Uterine smooth muscle cell (primary cell): ENCODE results near the gene OR51V1. TPM values are rescaled to one million over a fixed set of nuclear protein-coding genes. Genes with fewer than 3 reads are reported as not detected.

Source experiments
- total RNA-seq: library from RNA; depleted of rRNA; stranded (reverse); fragments of >200 nt; gene quantifications from 2 replicates; pipeline ENCODE4 v1.2.3, GENCODE V29; 2014

Gene OR51V1
- total RNA-seq, result not detected in 2 replicates

DNA sequence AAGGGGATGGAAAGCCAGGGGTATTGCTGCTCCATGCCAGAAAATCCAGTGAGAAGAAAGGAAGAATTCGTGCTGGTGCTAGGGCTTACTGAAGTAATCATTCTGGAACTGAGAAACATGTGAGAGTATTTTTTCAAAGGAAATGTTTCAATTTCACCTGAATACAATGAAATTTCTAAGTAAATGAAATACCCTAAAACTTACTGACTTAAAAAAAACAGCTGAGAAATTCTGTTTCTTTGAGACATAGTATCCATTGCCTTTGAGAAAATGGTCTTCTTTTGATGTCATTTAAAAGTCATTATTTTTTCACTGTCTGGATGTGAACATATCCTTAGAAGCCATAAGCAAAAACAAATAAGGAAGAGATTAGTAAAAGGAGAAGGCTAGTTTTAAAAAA, at the start of gene OR51V1:
TSS of gene OR51V1 (minus strand) at position 101 of the 400 bp plus-strand sequence. CDS start at position 101, 0 bp downstream.

GRCh38 chr11:5249807-5250396, 49.4 kb upstream of the OR51V1 start, which contains the start of gene HBG1:
TSS of gene HBG1 (minus strand) at chr11:5249857. CDS start at chr11:5249804, 53 bp downstream.

DNA sequence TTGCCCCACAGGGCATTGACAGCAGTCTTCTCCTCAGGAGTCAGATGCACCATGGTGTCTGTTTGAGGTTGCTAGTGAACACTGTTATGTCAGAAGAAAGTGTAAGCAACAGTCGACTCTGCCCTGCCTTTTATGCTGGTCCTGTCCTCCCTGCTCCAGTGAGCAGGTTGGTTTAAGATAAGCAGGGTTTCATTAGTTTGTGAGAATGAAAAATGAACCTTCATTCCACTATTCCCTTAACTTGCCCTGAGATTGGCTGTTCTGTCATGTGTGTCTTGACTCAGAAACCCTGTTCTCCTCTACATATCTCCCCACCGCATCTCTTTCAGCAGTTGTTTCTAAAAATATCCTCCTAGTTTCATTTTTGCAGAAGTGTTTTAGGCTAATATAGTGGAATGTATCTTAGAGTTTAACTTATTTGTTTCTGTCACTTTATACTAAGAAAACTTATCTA, 33.9 kb upstream of the OR51V1 start, which contains the start of gene HBD:
TSS of gene HBD (minus strand) at position 103 of the 454 bp plus-strand sequence. CDS start at position 53, 50 bp downstream.

DNA sequence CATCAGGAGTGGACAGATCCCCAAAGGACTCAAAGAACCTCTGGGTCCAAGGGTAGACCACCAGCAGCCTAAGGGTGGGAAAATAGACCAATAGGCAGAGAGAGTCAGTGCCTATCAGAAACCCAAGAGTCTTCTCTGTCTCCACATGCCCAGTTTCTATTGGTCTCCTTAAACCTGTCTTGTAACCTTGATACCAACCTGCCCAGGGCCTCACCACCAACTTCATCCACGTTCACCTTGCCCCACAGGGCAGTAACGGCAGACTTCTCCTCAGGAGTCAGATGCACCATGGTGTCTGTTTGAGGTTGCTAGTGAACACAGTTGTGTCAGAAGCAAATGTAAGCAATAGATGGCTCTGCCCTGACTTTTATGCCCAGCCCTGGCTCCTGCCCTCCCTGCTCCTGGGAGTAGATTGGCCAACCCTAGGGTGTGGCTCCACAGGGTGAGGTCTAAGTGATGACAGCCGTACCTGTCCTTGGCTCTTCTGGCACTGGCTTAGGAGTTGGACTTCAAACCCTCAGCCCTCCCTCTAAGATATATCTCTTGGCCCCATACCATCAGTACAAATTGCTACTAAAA, 26.3 kb upstream of the OR51V1 start, which contains the start of gene HBB:
TSS of gene HBB (minus strand) at position 340 of the 579 bp plus-strand sequence. CDS start at position 290, 50 bp downstream.

GRCh38 chr11:5154657-5155056, 45.8 kb downstream of the OR51V1 start, which contains the start of gene OR52A1:
TSS of gene OR52A1 (minus strand) at chr11:5154757. CDS start at chr11:5152369, 2,388 bp downstream.

Other genes starting within 250 kb of the OR51V1 start
- not detected in 2 replicates for gene OR51A2, start 245.0 kb downstream of the OR51V1 start, total RNA-seq
- 0.12 TPM in 1 of 2 replicates, not detected in the other for gene OR51L1, start 205.8 kb downstream of the OR51V1 start, total RNA-seq
- gene OR52J3, start 154.2 kb downstream of the OR51V1 start, total RNA-seq, result not detected in 2 replicates
- gene OR52E2, start 141.1 kb downstream of the OR51V1 start, total RNA-seq, result not detected in 2 replicates
- gene OR52E1, start 131.1 kb downstream of the OR51V1 start, total RNA-seq, result not detected in 2 replicates
- not detected in 2 replicates for gene OR52A5, start 62.3 kb downstream of the OR51V1 start, total RNA-seq
- gene OR52A1, start 45.9 kb downstream of the OR51V1 start, total RNA-seq, result not detected in 2 replicates
- not detected in 2 replicates for gene HBB, start 26.4 kb upstream of the OR51V1 start, total RNA-seq
- 0.25 and 0.77 TPM in 2 replicates for gene HBD, start 33.8 kb upstream of the OR51V1 start, total RNA-seq
- not detected in 2 replicates for gene HBG1, start 49.2 kb upstream of the OR51V1 start, total RNA-seq
- not detected in 2 replicates for gene HBG2, start 54.1 kb upstream of the OR51V1 start, total RNA-seq
- gene HBE1, start 69.3 kb upstream of the OR51V1 start, total RNA-seq, result not detected in 2 replicates
- 0.11 TPM in 1 of 2 replicates, not detected in the other for gene OR51B4, start 101.3 kb upstream of the OR51V1 start, total RNA-seq
- 0.12 TPM in 1 of 2 replicates, not detected in the other for gene OR51B2, start 123.6 kb upstream of the OR51V1 start, total RNA-seq
- gene OR51B5, start 142.8 kb upstream of the OR51V1 start, total RNA-seq, result 0.12 TPM in 1 of 2 replicates, not detected in the other
- not detected in 2 replicates for gene OR51B6, start 150.8 kb upstream of the OR51V1 start, total RNA-seq
- gene OR51M1, start 183.1 kb upstream of the OR51V1 start, total RNA-seq, result 0.11 TPM in 1 of 2 replicates, not detected in the other
- gene OR51Q1, start 221.4 kb upstream of the OR51V1 start, total RNA-seq, result not detected in 2 replicates
- 0.11 TPM in 1 of 2 replicates, not detected in the other for gene OR51I1, start 240.8 kb upstream of the OR51V1 start, total RNA-seq
- gene OR51I2, start 248.6 kb upstream of the OR51V1 start, total RNA-seq, result not detected in 2 replicates